ENCODE results near the gene CCDC8.
"Not testable (repeated sequence)": the region's sequence is repeated elsewhere in the genome, so short reads cannot be mapped to it uniquely, and the experiment has no call there.

CCDC8 gene

DNA sequence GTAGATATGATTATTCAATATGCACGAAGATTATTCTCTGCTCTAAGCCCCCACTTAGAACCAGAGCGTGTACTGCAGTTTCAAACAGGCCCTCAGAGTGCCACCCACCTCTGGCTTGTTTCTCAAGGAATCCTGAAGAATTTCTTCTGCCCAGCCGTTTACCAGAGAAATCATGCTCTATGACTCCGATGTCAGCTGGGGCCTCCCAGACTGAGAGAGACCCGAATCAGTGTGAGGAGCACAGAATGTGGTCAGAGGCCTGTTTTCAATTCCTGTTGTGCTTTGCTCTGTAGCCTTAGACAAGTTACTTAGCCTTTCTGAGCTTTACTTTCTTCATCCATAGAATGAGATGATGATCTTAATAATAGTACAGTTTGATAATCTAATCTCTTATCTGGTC, 9.8 kb upstream of the CCDC8 start:
- peaks cover 0 to 1% (median 0%) of the 10 kb centered on the region in 11 experiments; a peak in 2 of 22 replicates for H4K20me1 ChIP-seq
- no peak overlapping the region for H3K4me3 ChIP-seq
- no peak overlapping the region for H3K4me2 ChIP-seq
- no peaks in the 10 kb centered on the region for H3K36me3 ChIP-seq
- peaks cover 0 to 6% (median 0%) of the 10 kb centered on the region in 11 experiments; a peak in 1 of 22 replicates for H3K9me3 ChIP-seq (replicated peaks in 1 of 11)
- no peak for TF ChIP-seq Cebpa-rat (IDR thresholded peaks at IDR 0.05)
- H3K4me1 ChIP-seq = peaks cover 0 to 45% (median 18%) of the 10 kb centered on the region in 10 experiments; a peak in 16 of 20 replicates
- peaks cover 27 to 37% (median 35%) of the 10 kb centered on the region in 11 experiments for H3K27me3 ChIP-seq
- no peak overlapping the region for H3K9ac ChIP-seq
- no peak overlapping the region for H3K27ac ChIP-seq

DNA sequence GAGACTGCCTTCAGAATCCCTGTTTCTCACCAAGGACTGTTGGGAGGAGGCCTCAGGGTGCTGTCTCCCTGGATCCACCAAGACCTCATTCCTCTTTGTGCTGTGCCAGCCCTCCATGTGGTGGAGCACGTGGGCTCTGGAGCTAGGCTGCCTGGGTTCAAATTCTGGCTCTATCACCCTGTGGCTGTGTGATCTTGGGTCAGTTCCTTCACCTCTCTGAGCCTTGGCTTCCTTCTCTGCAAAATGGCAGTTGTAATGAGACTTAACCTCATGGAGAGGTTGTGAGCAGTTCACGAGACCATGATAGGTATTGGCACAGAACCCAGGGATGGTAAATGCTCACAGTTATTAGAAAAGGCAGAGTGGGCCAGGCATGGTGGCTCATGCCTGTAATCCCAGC, 9.0 kb upstream of the CCDC8 start:
- Histone ChIP-seq H3K36me3 (no peaks in the 10 kb centered on the region), H3K27me3 (peaks cover 20 to 29% (median 27%) of the 10 kb centered on the region in 11 experiments), H4K20me1 (no peaks in the 10 kb centered on the region; a peak in 1 of 22 replicates), H3K4me2 (no peak overlapping the region; a peak in 1 of 22 replicates), H3K4me1 (peaks cover 0 to 37% (median 15%) of the 10 kb centered on the region in 10 experiments; a peak in 16 of 20 replicates), H3K27ac (no peak overlapping the region), H3K4me3 (no peak overlapping the region), H3K9me3 (replicated peaks in 1 of 11) (peaks cover 0 to 6% (median 0%) of the 10 kb centered on the region in 11 experiments; a peak in 1 of 22 replicates), H3K9ac (no peak overlapping the region)
- no peak for TF ChIP-seq Cebpa-rat (IDR thresholded peaks at IDR 0.05)

DNA sequence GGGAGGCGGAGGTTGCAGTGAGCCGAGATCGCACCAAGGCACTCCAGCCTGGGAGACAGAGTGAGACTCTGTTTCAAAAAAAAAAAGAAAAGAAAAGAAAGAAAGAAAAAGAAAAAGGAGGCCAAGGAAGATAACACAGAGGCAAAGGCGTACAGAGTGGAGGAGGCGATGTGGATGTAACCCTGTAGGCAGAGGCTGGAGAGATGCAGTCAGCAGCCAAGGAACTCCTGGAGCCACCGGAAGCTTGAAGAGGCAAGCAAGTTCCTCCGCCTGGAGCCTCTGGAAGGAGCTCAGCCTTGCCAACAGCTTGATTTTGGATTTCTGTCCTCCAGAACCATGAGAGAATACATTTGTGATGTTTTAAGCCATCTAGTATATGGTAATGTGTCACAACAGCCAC, 6.7 kb upstream of the CCDC8 start:
- no peak for TF ChIP-seq Cebpa-rat (IDR thresholded peaks at IDR 0.05)
- H3K27ac ChIP-seq = peak overlapping the region in 1 of 11 experiments; percentile 4; a peak in 1 of 22 replicates
- 0 out of 22 replicates have a peak, but pooled peaks cover 0 to 1% (median 0%) of the 10 kb centered on the region in 11 experiments for H3K9me3 ChIP-seq (replicated peaks in 1 of 11)
- no peaks in the 10 kb centered on the region for H3K36me3 ChIP-seq
- H3K4me1 ChIP-seq = peaks cover 14 to 58% (median 38%) of the 10 kb centered on the region in 10 experiments
- peaks cover 0 to 19% (median 5%) of the 10 kb centered on the region in 11 experiments; a peak in 14 of 22 replicates for H3K27me3 ChIP-seq
- H3K4me2 ChIP-seq = peak overlapping the region in 9 of 11 experiments; percentile 18 to 68 (median 61); a peak in 17 of 22 replicates
- no peaks in the 10 kb centered on the region for H4K20me1 ChIP-seq
- H3K9ac ChIP-seq = 0 out of 22 replicates have a peak overlapping the region, but pooled peaks of 1 of the 11 experiments have one; percentile 2
- H3K4me3 ChIP-seq = no peak overlapping the region

DNA sequence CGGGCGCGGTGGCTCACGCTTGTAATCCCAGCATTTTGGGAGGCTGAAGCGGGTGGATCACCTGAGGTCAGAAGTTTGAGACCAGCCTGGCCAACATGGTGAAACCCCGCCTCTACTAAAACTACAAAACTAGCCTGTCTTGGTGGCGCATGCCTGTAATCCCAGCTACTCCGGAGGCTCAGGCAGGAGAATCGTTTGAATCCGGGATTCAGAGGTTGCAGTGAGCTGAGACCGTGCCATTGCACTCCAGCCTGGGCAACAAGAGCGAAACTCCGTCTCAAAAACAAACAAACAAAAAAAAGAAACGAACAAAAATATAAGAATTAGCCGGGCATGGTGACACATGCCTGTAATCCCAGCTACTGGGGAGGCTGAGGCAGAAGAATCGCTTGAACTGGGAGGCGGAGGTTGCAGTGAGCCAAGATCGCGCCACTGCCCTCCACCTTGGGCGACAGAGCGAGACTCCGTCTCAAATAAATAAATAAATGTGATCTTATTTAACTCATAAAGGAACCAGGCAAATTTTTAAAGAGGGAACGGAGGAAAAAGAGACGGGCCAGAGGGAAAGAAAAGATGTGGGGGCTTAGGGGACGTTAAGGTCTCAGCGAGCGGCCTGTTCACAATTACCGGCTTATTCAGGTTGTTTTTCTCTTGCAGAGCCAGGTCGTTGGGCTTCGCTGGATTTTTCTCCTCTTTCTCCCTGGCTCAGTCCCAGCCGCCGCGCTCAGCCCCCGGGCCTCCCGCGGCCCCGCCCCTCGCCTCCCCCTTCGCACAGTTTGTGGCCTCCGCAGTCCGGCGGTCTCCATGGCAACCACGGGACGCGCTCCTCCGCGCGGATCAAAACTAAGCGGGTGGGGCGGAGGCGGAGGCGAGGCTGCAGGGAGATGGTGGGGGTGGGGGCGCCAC, 2.7 kb upstream of the CCDC8 start:
- H3K9ac ChIP-seq = peak overlapping the region in 10 of 11 experiments; percentile 16 to 69 (median 50); a peak in 17 of 22 replicates

DNA sequence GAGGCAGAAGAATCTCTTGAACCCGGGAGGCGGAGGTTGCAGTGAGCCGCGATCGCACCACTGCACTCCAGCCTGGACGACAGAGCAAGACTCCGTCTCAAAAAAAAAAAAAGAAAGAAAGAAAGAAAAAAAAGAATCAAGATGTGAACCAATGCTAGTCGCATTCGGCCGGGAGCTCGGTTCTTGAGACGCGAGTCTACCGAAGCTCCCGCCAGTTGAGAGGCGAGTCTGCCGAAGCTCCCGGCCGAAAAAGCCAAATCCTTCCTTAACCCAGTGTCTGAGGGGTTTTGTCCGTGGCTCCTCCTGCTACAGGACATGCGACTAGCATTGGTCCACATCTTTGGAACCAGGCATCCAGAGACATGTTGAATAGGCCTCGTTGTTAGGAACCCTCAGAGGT, 1.5 kb upstream of the CCDC8 start:
- Histone ChIP-seq H3K27me3 (peaks cover 22 to 46% (median 29%) of the 10 kb centered on the region in 11 experiments), H3K4me1 (peaks cover 14 to 51% (median 35%) of the 10 kb centered on the region in 10 experiments), H3K4me2 (peak overlapping the region in 8 of 11 experiments; percentile 80 to 97 (median 88); a peak in 13 of 22 replicates), H3K9me3 (replicated peaks in 1 of 11) (peaks cover 0 to 17% (median 6%) of the 10 kb centered on the region in 11 experiments; a peak in 9 of 22 replicates)
- H3K4me3 ChIP-seq, H3K36me3 ChIP-seq, H3K9ac ChIP-seq, H4K20me1 ChIP-seq, H3K27ac ChIP-seq: not testable (repeated sequence)

More for the DNA sequence above, 2.7 kb upstream of the CCDC8 start:
- Histone ChIP-seq H3K4me2 (peak overlapping the region; percentile 80 to 98 (median 91)), H3K27me3 (peaks cover 22 to 43% (median 26%) of the 10 kb centered on the region in 11 experiments), H3K9me3 (replicated peaks in 1 of 11) (peaks cover 0 to 17% (median 6%) of the 10 kb centered on the region in 11 experiments; a peak in 9 of 22 replicates), H3K4me3 (peak overlapping the region; percentile 27 to 65 (median 47); a peak in 19 of 20 replicates), H3K4me1 (peaks cover 14 to 55% (median 43%) of the 10 kb centered on the region in 10 experiments), H3K27ac (peak overlapping the region in 3 of 11 experiments; percentile 3 to 35 (median 22); a peak in 1 of 22 replicates)
- not testable (repeated sequence) for H3K36me3 ChIP-seq, H4K20me1 ChIP-seq

DNA sequence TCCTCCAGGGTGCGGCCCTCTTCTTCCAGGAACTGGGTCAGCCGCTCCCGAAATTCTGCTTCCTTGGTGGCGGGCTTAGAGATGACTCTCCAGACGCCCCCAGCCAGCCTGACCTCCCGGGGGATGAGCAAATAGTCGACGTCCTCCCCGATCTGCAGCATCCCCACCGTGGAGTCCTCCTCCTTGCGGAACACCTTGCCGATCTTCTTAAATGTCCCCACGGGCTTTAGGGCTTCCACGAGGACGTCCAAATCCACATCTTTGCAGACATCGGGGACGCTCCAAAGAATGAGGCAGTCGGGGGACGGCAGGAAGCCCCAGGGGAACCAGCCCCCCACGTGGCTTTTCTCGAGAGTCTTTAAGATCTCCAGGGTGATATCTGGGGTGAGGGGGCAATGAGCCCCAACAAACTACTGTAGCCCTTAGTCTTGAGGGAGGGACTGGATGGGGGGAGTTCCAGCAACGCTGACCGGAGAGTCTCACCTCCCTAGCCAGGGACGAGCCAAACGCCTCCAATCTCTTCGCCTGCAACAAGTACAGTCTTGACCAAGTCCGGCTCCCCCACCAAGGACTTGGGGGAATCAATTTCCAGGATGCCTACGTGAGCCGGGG, 608 bp downstream of the CCDC8 start:
- no peak for TF ChIP-seq Cebpa-rat (IDR thresholded peaks at IDR 0.05)
- Histone ChIP-seq H3K27me3 (peaks cover 22 to 55% (median 29%) of the 10 kb centered on the region in 11 experiments), H3K36me3 (no peaks in the 10 kb centered on the region), H4K20me1 (no peaks in the 10 kb centered on the region; a peak in 1 of 22 replicates), H3K4me3 (no peak overlapping the region), H3K4me1 (peaks cover 22 to 63% (median 47%) of the 10 kb centered on the region in 10 experiments), H3K9ac (no peak overlapping the region), H3K27ac (no peak overlapping the region), H3K4me2 (peak overlapping the region in 1 of 11 experiments; percentile 0; a peak in 1 of 22 replicates), H3K9me3 (replicated peaks in 1 of 11) (peaks cover 0 to 17% (median 6%) of the 10 kb centered on the region in 11 experiments; a peak in 9 of 22 replicates)

DNA sequence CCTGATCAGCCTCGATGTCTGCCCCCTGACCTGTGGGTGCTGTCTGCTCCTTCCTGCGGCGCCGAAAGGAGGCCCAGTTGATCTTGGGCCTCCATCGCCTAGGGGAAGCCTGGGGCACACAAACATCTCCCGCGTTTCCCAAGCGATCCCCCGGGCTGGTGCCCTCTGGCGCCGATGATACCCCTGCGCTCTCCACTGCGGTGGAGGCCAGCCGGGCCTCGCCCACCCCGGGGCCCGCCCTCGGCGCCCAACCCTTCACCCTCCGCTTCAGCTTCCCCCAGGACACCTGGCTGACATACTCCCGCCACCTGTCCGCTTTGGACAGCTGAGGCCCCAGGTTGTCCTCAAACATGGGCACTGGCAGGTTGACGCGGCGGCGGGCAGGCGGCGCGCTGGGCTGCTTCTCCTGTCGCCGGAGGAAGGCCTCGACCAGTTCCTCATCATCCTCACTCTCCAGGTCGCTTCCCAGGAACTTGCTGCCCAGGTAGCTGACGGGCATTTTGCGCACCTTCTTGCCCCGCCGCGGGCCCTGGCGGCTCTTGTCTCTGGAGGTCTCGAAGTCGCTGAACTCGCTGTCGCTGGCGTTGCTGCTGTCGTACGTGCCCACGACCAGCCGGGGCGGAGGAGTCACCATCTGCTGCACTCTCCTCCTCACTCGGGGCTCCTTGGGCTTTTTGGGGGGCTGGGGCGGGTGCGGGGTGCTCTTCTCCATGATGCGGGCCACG, 1.3 kb downstream of the CCDC8 start:
- no peak for TF ChIP-seq Cebpa-rat (IDR thresholded peaks at IDR 0.05)
- no peaks in the 10 kb centered on the region for H3K36me3 ChIP-seq
- peaks cover 20 to 64% (median 49%) of the 10 kb centered on the region in 10 experiments for H3K4me1 ChIP-seq
- no peaks in the 10 kb centered on the region; a peak in 1 of 22 replicates for H4K20me1 ChIP-seq
- 0 out of 22 replicates have a peak overlapping the region, but pooled peaks of 2 of the 11 experiments have one; percentile 23 to 59 for H3K4me2 ChIP-seq
- H3K27me3 ChIP-seq = peaks cover 22 to 62% (median 29%) of the 10 kb centered on the region in 11 experiments
- H3K27ac ChIP-seq = no peak overlapping the region
- no peak overlapping the region for H3K9ac ChIP-seq
- H3K4me3 ChIP-seq = no peak overlapping the region
- peaks cover 0 to 17% (median 6%) of the 10 kb centered on the region in 11 experiments; a peak in 9 of 22 replicates for H3K9me3 ChIP-seq (replicated peaks in 1 of 11)

Measured in BLaER1 treated with 17β-estradiol and CSF1 and Interleukin-3, amounts not matched to agents 10 nM and 100 nM (cell line).